Neural progenitor cell (in vitro differentiated cells): ENCODE data around the gene GPX7. TPM values are rescaled to one million over a fixed set of nuclear protein-coding genes. Genes with fewer than 3 reads are reported as not detected.

ENCODE experiments used
- DNase-seq: peaks from one replicate; pipeline ENCODE4 v3.0.0-alpha.2; 2016; ENCODE audit warnings: low spot score
- H2AFZ ChIP-seq: fragments of 200-600 bp; sonication (generic); replicated peaks from 2 replicates; pipeline ENCODE4 v1.6.1; 2016; ENCODE audit warnings: antibody characterized with exemption
- H3F3A ChIP-seq: fragments of 200-600 bp; sonication (generic); 2 replicates; pipeline ENCODE4 v1.6.1; 2016; ENCODE audit warnings: antibody characterized with exemption, low read depth
- H3K27ac ChIP-seq: fragments of 200-600 bp; sonication (generic); 2 replicates; pipeline ENCODE4 v1.5.1; 2016; ENCODE audit warnings: mild to moderate bottlenecking
- H3K27me3 ChIP-seq: fragments of 200-600 bp; sonication (generic); 2 replicates; pipeline ENCODE4 v1.6.1; 2016; ENCODE audit warnings: mild to moderate bottlenecking, moderate library complexity
- H3K36me3 ChIP-seq: fragments of 200-600 bp; sonication (generic); 2 replicates; pipeline ENCODE4 v1.5.1; 2016
- H3K4me1 ChIP-seq: fragments of 200-600 bp; sonication (generic); 2 replicates; pipeline ENCODE4 v1.6.1; 2016; ENCODE audit warnings: mixed run types
- H3K4me2 ChIP-seq: fragments of 200-600 bp; sonication (generic); 2 replicates; pipeline ENCODE4 v1.6.1; 2016
- H3K4me3 ChIP-seq: fragments of 200-600 bp; sonication (generic); 2 replicates; pipeline ENCODE4 v1.5.1; 2016
- H3K79me2 ChIP-seq: fragments of 200-600 bp; sonication (generic); 2 replicates; pipeline ENCODE4 v1.6.1; 2016; ENCODE audit warnings: low read depth
- H3K9ac ChIP-seq: fragments of 200-600 bp; sonication (generic); 2 replicates; pipeline ENCODE4 v1.6.1; 2016
- H3K9me3 ChIP-seq: fragments of 200-600 bp; sonication (generic); 2 replicates; pipeline ENCODE4 v1.5.1; 2016; ENCODE audit warnings: low read depth
- H4K20me1 ChIP-seq: fragments of 200-600 bp; sonication (generic); 2 replicates; pipeline ENCODE4 v1.6.1; 2016; ENCODE audit warnings: low read depth
- H3K27ac Mint-ChIP-seq: 3 replicates; pipeline ENCODE4 v1.8.0; 2021; ENCODE audit warnings: mixed read lengths
- H3K27me3 Mint-ChIP-seq: 2 replicates; pipeline ENCODE4 v1.8.0; 2022; ENCODE audit warnings: low read depth, mild to moderate bottlenecking, inconsistent platforms, moderate library complexity, mixed read lengths; ENCODE audit not compliant: insufficient read depth
- H3K36me3 Mint-ChIP-seq: 3 replicates; pipeline ENCODE4 v1.8.0; 2021; ENCODE audit warnings: mixed read lengths
- H3K4me1 Mint-ChIP-seq: 3 replicates; pipeline ENCODE4 v1.8.0; 2021; ENCODE audit warnings: mixed read lengths
- H3K4me3 Mint-ChIP-seq: 3 replicates; pipeline ENCODE4 v1.8.0; 2021; ENCODE audit warnings: mild to moderate bottlenecking, moderate library complexity, mixed read lengths
- H3K9me3 Mint-ChIP-seq: 3 replicates; pipeline ENCODE4 v1.8.0; 2020; ENCODE audit warnings: mixed read lengths
- EZH2 ChIP-seq: fragments of 200-600 bp; sonication (generic); IDR thresholded peaks from 2 replicates; pipeline ENCODE4 v1.6.1; 2017; ENCODE audit warnings: antibody characterized with exemption, mild to moderate bottlenecking, moderate library complexity
- EZH2phosphoT487 ChIP-seq: fragments of 200-600 bp; sonication (generic); IDR thresholded peaks from 2 replicates; pipeline ENCODE4 v1.6.1; 2017; ENCODE audit warnings: antibody characterized with exemption
- total RNA-seq: library from RNA; depleted of rRNA; stranded (reverse); fragments of >200 nt; gene quantifications from 2 replicates; pipeline ENCODE4 v1.2.3, GENCODE V29; 2015; ENCODE audit warnings: low replicate concordance
- TF ChIP-seq, protein P1 (sequence below): fragments of 200-600 bp; sonication (generic); IDR thresholded peaks from 2 replicates; pipeline ENCODE4 v1.5.1; 2017; ENCODE audit warnings: antibody characterized with exemption, mild to moderate bottlenecking

Gene GPX7
- total RNA-seq, result 21.9 and 31.6 TPM in 2 replicates

DNA sequence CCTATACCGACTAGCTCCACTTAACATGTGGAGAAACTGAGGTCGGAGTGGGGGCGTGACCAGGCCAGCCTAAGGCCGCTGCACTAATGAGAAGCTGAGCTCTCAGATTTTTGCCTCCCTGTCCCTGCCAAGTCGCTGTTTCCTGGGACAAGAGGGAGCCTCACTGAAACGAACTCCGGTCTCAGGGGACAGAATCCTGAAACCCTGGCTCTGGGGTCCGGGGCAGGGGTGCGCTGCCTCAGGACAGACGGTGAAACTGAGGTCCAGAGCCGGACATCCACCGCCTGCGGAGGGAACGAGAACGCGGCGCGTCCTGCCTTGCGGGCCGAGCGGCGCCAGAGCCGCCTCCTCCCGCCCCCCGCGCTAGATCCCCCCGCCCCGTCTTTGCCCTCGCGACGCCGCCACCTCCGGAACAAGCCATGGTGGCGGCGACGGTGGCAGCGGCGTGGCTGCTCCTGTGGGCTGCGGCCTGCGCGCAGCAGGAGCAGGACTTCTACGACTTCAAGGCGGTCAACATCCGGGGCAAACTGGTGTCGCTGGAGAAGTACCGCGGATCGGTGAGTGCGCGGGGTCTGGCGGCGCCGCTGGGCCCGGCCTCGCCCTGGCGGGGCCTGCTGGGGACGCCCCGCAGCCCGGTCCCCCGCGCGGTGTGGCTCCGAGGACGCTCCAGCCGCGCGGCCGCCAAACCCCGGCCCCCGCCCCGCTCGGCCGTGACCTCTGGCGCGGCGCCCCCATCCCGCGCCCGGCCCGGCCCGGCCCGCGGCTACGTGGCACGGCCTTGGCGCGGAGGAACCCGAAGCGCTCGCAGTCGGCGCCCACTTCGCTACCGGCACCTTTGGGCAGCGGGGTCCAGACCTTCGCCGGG lies at the start of gene GPX7:
GPX7 (plus strand) TSS at position 381 of the 865 bp plus-strand sequence; CDS start at position 420, 39 bp downstream.
- Histone ChIP-seq H3K9ac (no peak within 1 kb of the TSS), H3K4me2 (peak within 1 kb of the TSS; percentile 78), H3K4me3 (peak within 1 kb of the TSS; percentile 48), H2AFZ (peak within 1 kb of the TSS; percentile 95), H3K9me3 (no peaks in the 10 kb centered on the region), H3K79me2 (no peaks in the 10 kb centered on the region), H4K20me1 (no peaks in the 10 kb centered on the region), H3K27ac (no peak within 1 kb of the TSS), H3F3A (peaks cover 12% of the 10 kb centered on the region), H3K27me3 (peaks cover 48% of the 10 kb centered on the region), H3K4me1 (peaks cover 12% of the 10 kb centered on the region), H3K36me3 (no peaks in the 10 kb centered on the region)
- peak within 1 kb of the TSS; percentile 84 for H3K27ac Mint-ChIP-seq
- peak within 1 kb of the TSS; percentile 80 for H3K4me3 Mint-ChIP-seq
- peaks cover 16% of the 10 kb centered on the region for H3K27me3 Mint-ChIP-seq
- DNase-seq, result peak; percentile 74
- peak; percentile 55 for TF ChIP-seq EZH2
- peak; percentile 52 for TF ChIP-seq EZH2phosphoT487
- TF ChIP-seq, protein P1, sequence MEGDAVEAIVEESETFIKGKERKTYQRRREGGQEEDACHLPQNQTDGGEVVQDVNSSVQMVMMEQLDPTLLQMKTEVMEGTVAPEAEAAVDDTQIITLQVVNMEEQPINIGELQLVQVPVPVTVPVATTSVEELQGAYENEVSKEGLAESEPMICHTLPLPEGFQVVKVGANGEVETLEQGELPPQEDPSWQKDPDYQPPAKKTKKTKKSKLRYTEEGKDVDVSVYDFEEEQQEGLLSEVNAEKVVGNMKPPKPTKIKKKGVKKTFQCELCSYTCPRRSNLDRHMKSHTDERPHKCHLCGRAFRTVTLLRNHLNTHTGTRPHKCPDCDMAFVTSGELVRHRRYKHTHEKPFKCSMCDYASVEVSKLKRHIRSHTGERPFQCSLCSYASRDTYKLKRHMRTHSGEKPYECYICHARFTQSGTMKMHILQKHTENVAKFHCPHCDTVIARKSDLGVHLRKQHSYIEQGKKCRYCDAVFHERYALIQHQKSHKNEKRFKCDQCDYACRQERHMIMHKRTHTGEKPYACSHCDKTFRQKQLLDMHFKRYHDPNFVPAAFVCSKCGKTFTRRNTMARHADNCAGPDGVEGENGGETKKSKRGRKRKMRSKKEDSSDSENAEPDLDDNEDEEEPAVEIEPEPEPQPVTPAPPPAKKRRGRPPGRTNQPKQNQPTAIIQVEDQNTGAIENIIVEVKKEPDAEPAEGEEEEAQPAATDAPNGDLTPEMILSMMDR, result no peak
- H3K9me3 Mint-ChIP-seq, result peaks cover 3% of the 10 kb centered on the region
- H3K36me3 Mint-ChIP-seq, result peaks cover 6% of the 10 kb centered on the region
- H3K4me1 Mint-ChIP-seq, result peaks cover 22% of the 10 kb centered on the region

DNA sequence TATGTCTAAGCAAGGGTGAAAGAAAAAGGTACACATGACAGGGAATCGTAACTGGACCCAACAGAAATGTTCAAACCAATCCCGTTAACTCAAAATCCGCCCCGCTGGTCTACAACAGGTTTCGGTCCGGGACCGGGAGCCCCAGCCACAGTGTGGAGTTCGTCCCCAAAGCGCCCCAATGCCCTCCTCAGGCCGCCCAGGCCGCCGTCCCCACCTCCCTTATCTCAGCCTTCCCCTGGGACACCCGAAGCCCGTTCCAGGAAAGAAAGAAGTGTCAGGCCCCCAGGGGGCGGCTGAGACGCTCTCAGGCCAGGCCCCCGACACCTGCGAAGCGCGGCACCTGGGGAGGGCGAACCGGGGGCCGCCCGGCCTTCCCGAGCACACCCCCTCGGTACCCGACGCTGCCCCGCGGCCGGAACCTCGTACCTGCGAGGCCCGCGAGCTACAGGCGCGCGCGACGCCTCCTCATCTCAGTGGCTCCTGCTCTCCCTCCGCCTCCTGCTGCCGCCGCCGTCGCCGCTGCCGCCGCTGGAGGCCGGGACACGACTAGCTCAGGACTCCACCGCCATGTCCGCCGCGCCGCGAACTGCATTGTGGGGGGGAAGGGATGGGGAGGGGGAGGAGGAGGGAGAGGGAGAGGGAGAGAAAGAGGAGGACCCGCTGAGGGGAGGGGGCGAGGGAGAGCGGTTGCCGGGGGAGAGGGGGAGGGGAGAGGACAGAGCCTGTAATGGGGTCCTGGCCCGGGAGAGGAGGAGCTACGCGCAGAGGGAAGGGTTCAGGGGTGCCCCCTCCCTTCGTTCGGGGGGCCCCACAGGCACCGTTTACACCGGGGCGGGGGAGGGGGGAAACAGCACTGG lies 49.4 kb upstream of the GPX7 start, which contains the start of gene TUT4:
TUT4 (minus strand) TSS at position 588 of the 857 bp plus-strand sequence. CDS start 26,812 bp downstream, outside the sequence.
- H3K9ac ChIP-seq, result peak within 1 kb of the TSS; percentile 63
- TF ChIP-seq, protein P1, result peak; percentile 26
- no peak for TF ChIP-seq EZH2
- H3K4me3 Mint-ChIP-seq, result peak within 1 kb of the TSS; percentile 89
- peaks cover 28% of the 10 kb centered on the region for H3K4me1 ChIP-seq
- H3F3A ChIP-seq, result peaks cover 31% of the 10 kb centered on the region
- H2AFZ ChIP-seq, result peak within 1 kb of the TSS; percentile 81
- peaks cover 54% of the 10 kb centered on the region for H3K79me2 ChIP-seq
- H3K27me3 Mint-ChIP-seq, result peaks cover 2% of the 10 kb centered on the region
- H3K36me3 ChIP-seq, result no peaks in the 10 kb centered on the region
- H3K27ac Mint-ChIP-seq, result peak within 1 kb of the TSS; percentile 97
- H3K9me3 Mint-ChIP-seq, result peaks cover 2% of the 10 kb centered on the region
- H3K9me3 ChIP-seq, result no peaks in the 10 kb centered on the region
- H3K4me1 Mint-ChIP-seq, result peaks cover 21% of the 10 kb centered on the region
- H3K27me3 ChIP-seq, result no peaks in the 10 kb centered on the region
- H3K4me2 ChIP-seq, result peak within 1 kb of the TSS; percentile 95
- H3K36me3 Mint-ChIP-seq, result peaks cover 4% of the 10 kb centered on the region
- H3K4me3 ChIP-seq, result peak within 1 kb of the TSS; percentile 67
- H3K27ac ChIP-seq, result peak within 1 kb of the TSS; percentile 94
- H4K20me1 ChIP-seq, result peaks cover 50% of the 10 kb centered on the region
- peak; percentile 97 for DNase-seq

- H3K27ac ChIP-seq, result peak overlapping the region; percentile 94
- H3F3A ChIP-seq, result peaks cover 31% of the 10 kb centered on the region
- peaks cover 21% of the 10 kb centered on the region for H3K4me1 Mint-ChIP-seq
- peak overlapping the region; percentile 67 for H3K4me3 ChIP-seq
- no peaks in the 10 kb centered on the region for H3K36me3 ChIP-seq
- peak; percentile 95 for DNase-seq
- peaks cover 2% of the 10 kb centered on the region for H3K27me3 Mint-ChIP-seq
- TF ChIP-seq, protein P1, result no peak
- TF ChIP-seq EZH2 (no peak), EZH2phosphoT487 (no peak)
- H4K20me1 ChIP-seq, result peaks cover 41% of the 10 kb centered on the region
- H3K27me3 ChIP-seq, result no peaks in the 10 kb centered on the region
- H3K4me3 Mint-ChIP-seq, result peak overlapping the region; percentile 89
- H3K9ac ChIP-seq, result peak overlapping the region; percentile 63
- H3K4me1 ChIP-seq, result peaks cover 28% of the 10 kb centered on the region
- peaks cover 46% of the 10 kb centered on the region for H3K79me2 ChIP-seq
- H3K27ac Mint-ChIP-seq, result peak overlapping the region; percentile 97
- H3K9me3 Mint-ChIP-seq, result peaks cover 2% of the 10 kb centered on the region
- peak overlapping the region; percentile 81 for H2AFZ ChIP-seq
- H3K9me3 ChIP-seq, result no peaks in the 10 kb centered on the region
- H3K4me2 ChIP-seq, result peak overlapping the region; percentile 95
- peaks cover 4% of the 10 kb centered on the region for H3K36me3 Mint-ChIP-seq
Observed at GRCh38 chr1:52553362-52554266, 48.6 kb upstream of the GPX7 start.
